Measurements from ENCODE around the gene CCDC30.

The CCDC30 gene

DNA sequence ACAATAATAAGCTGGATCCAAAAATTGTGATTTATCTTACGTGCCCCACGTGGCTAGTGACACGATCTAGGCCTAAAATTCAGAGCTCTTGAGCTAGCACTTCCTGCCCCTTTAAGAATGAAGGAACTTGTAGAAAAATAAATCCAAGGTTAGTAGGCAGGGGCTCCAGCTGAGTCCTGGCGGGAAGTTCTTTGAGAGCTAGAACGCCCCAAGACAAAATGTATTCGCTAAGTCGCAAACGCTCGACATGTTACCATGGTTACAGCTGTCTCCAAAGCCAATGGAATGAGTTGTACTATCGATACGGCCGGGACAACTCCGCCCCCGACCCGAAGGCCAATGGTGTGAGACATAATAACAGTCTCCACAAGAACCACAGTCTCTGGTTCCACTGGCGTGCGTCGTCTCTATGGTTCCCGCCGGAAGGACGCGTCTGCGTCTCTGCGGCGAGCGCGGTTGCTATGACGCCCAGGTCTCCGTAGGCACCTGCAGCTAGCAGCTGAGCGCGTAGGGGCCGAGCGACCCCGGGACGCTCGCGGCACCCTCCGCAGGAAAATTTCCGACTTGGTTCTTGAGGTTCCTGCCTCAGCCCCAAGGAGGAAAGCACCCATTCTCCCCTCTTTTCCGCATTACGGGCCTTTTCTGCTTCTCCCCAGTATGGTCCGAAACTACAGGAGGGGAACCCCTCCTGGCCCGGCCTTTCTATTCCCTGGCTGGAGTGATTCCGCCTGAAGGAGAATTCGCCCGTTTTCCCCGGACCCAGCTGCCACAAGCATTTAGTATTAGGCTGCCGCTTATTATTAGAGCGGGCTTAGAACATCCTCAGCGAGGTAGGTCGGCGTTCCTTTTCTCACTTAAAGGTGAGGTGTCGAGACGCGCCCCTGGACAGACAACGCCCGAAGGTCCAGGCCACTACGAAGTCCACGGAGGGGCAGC is at the start of gene CCDC30:
CCDC30 (plus strand) TSS at position 459 of the 936 bp plus-strand sequence. CDS start 17,266 bp downstream, outside the sequence.
- peak; percentile 96 for DNase-seq (ENCODE audit: low read depth)

DNA sequence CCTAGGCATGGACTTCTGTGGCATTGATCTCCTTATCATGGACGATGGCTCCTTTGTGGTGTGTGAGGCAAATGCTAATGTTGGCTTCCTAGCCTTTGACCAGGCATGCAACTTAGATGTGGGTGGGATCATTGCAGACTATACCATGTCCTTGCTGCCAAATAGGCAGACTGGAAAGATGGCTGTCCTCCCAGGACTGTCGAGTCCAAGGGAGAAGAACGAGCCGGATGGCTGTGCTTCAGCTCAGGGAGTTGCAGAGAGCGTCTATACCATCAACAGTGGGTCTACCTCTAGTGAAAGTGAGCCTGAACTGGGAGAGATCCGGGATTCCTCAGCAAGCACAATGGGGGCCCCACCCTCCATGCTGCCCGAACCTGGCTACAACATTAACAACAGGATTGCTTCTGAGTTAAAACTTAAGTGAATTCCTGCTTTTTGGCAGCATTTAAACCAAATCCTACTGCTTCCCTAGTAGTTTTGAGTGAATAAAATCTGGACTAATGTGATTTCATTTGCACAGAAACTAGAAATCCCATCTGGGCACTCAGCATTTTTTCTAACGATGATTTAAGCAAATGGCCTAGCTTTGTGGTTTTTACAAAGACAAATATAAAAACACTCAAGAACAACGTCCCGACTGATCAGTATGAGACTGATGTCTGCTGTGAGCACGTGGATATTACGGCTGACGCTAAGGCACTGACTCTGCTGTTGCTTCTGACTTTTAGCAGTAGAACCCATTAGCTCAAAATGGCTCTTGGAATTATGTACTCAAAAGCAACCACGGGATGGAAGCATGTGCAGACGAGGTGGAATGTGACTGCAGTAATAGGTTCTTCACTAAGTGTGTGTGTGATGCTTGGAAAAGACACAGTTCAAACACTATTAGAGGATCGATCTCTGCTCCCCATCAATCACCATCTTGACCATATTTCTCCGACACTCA is 48.3 kb upstream of the CCDC30 start:
- no peak for DNase-seq (ENCODE audit: low read depth)

DNA sequence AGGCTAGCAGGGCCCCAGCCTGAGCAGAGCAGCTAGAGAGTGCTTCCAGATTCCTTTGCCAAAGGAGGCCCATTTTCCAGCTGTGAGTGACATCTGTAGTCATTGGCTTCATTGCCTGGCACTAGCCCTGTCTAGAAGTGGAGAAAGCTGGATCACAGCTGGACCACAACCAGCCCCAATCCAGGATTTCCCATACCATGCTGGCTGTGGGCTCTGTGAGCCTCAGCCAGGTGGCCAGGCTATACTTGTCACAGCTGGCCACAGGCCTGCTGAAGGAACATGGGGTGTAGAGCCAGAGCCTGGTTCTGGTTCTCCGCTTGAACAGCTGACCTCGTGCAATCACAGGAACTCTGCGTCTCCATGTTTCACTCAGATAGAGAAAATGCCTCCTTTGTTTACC is 45.9 kb upstream of the CCDC30 start:
- DNase-seq (ENCODE audit: low read depth), result no peak

DNA sequence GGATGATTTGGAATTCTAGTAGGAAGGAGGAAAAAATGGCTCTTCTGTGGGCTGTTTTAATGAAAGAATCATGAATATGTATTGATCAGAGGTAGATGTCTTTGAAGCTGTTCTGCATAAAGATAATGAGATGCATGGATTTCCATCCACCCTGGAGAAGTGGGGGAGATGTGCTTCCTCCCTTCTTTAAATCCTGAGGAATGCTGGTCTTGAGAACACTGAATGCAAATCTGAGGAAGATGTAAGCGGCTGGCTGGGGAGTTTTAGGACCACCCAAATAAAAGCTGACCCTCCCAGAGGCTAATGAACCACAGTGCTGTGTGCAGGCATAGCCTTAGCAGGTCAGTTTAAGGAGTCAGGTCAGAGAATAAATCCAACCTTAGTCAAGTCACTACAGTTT is 44.6 kb upstream of the CCDC30 start:
- no peak for DNase-seq (ENCODE audit: low read depth)

DNA sequence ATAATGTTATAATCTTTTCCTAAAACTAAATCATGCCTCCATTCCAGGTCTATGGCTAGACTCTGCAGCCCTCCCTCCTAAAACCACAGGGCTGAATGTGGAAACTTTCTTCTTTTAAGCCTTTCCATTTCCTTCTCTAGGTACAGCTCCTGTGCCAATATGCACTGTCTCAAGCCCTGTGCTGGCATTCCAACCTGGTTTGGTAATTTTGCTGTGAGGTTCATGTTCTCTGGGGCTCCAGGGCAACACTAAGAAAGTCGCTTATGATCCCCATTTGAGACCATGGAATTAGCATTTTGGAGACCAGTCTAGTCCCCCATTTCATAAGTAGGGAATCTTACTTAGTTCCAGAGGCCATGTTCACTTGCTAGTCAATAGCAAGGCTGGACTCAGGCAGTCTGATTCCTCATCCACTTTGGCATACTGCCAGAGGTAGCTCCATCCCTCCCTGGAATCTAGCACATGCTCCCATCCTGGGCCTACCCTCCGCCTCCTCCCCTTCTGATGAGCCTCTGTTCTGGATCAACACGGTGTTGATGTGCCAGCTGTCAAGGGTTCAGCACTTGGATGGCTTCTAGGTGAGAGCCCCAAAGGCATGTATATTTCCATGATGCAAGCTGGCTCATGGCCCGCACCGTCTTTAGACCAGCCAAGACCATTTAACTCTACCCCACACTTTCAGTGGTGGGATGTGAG is 43.8 kb upstream of the CCDC30 start:
- DNase-seq (ENCODE audit: low read depth), result peak; percentile 9

DNA sequence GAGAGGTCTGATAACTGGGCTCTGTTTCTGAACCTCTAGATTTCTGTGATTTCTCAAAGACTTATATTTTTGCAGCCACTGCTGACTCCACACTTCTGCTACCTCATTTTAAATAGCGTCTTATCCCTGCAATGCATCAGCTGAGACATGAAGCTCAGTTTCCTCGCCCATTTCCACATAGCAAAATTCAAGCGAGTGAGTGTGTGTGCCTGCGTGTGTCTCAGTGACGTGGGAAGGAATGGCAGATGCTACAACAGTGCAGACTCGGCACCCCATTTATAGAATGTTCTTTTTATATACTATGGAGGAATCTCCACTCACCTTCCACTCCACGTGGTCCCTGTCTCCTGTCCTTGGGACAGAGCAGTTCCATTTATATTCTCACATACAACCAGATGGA is 43.0 kb upstream of the CCDC30 start:
- peak; percentile 45 for DNase-seq (ENCODE audit: low read depth)

DNA sequence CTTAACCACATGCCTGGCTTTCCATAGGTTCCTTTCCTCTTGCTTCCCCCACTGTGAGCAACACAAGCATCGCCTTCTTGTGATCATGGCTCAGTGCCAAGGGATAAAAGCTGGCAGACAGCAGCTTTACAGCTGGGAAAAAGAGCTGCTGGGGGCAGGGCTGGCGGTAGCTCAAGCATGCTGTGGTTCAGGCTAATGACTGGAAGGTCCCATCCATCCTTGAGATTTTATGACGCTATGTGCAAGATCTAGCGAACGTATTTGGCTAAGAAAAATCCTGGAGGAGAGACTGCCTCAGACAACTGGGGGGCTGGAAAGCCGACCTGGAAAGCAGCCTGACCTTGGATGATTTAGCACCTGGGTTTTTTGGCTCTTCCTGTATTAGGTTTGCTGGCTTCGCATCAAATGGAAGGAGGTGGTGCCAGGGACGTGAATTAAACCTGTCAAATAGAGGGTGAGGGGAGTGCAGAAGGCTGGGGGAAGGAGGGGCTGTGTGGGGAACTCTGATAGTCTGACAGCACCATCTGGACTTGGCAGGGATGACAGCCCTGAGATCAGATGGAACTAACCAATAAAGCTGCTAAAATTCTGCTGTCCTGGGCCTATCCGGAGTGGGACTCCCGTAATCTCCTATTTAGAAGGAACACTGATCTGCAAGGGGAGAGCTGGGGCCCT is 42.0 kb upstream of the CCDC30 start:
- peak; percentile 96 for DNase-seq (ENCODE audit: low read depth)

DNA sequence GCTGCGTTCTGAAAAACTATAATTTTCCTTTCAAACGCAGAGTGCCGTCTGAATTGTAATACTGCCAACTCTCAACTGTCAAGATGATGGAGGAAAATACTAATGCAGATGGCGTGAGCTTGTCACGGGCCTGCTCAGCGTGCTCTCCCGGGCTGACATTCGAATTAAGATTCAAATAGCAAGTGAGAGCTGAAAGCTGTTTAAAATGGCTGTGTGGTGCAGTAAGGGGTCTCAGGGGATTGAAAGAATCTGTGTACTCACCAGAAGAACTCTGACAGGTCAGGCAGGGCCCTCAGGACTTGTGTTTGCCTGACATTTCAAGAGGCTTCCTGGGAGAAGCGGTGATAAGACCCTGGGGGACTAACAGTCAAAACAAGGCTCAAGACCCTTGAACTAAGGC is 40.3 kb upstream of the CCDC30 start:
- DNase-seq (ENCODE audit: low read depth), result no peak

DNA sequence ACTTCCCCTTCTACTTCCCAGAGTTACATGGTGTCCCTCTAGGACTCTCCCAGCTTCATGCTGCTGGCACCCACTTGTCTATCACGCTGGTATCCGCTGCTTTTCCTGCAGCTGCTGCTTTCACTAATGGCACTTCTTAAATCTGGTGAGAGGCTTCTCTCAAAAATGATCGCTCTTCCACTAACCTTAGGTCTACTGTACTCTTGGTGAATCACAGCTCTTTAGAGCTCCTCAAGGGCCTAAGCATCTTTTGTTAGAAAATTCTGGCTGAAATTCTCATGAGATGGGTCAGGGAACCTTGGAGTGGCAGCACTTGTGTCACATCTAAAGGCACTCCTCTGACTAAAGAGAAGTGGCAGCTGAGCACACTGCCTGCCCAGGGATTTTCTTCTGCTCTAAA is 39.4 kb upstream of the CCDC30 start:
- no peak for DNase-seq (ENCODE audit: low read depth)

DNA sequence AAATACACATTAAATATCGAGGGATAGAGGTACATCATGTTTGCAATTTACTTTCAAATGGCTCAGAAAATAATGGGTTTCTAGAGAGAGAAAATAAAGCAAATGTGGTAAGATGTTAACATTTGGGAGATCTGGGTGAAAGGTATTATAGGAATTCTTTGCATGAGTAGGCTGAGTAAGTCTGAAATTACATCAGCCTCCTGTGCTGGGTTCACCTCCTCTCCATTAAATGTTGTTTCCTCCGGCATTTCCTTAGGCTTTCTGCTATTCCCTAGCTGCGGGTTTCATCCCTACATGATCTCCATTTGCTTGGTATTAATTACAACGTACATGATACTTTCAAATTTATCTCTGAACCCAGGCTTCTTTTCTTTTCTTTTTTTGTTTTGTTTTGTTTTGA is 38.9 kb upstream of the CCDC30 start:
- peak; percentile 11 for DNase-seq (ENCODE audit: low read depth)

DNA sequence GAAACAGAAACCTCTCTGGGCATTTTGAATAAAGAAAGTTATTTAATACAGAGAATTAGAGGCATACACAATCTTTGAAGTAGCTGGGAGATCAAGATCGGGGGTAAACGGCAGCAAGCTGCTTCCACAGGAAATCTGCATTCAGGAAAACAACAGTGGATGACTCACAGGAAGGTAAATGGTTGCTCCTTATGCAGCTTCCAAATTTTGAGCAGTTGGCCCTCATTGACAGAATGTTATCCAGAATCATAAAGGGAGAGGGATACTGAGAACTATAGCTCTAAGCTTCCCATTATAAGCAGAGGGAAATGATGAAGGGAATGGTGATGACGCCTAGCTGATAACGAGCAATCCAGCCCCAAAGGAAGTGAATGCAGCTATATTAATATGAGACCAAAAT is 35.8 kb upstream of the CCDC30 start:
- no peak for DNase-seq (ENCODE audit: low read depth)

DNA sequence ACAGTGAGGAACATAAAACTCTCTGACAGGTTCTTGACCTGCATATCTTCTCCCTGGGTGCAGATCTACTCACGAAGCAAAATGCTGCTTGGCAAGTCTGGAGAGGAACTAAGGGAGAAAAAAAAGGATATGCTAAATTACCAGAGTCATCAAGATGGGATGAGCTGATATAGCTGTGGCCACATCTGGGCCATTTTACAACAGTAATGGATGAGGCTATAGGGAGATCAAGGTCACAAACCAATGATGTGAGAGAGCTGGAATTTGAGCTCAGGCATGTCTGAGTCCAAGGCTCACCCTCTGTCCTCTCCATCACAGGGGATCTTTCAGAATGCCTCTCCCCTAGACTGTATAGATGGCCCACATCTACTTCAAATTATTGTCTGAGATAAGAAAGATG is 33.5 kb upstream of the CCDC30 start:
- DNase-seq (ENCODE audit: low read depth), result peak; percentile 4

DNA sequence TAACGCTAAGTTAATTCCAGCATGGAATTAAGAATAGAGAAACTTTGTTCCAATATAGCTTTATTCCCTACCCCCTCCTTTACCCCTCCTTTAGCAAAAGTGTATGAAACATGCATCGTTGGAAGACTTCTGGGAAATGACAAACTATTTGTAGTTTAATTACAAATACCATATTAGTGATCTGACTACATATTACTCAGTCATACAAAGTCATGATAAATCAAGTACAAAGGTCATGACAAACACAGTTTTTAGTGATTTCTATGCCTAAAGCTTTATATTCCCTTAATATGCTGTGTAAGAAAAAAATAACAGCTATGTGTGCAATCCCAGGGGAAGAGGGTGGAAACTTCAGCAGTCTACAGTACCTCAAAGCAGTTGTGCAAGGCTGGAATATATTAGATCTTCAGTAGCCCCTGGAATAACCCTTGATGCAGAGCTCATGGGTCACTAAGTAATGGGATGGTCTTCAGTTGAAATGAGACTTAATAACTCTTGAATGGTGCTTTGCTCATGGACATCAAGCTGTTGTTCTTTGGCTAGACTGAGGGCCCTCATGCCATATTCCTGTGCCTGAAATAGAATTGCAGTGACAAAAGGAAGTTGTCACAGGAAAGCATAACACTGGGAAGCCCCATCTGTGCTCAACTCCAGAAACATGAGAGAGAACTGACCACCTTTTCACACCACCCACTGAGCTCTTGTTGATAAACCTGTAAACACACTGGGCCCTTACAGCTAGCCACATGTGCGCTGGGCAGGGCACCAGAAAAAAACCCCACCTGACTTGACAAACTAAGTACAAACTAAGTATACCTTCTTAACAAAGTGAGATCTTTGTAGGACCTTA is 32.6 kb upstream of the CCDC30 start:
- no peak for DNase-seq (ENCODE audit: low read depth)

DNA sequence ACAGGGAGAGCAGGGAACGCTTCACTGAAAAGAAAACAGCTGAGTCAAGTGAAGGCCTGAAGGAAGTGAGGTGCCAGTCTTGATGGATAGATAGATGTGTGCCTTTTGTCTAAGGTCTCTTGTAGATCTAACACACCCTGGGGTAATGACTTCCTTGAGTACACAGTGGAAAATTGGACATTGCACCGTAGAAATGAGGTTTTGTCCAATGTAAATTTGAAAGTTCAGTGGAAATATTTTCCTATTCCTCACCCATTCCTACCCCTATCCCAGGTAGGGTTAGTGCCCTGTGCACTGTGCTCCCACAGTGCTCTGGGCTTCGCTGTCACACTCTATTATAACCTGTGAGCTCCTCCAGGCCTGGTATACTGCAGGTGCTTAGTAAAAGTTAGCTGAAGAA is 31.6 kb upstream of the CCDC30 start:
- no peak for DNase-seq (ENCODE audit: low read depth)

DNA sequence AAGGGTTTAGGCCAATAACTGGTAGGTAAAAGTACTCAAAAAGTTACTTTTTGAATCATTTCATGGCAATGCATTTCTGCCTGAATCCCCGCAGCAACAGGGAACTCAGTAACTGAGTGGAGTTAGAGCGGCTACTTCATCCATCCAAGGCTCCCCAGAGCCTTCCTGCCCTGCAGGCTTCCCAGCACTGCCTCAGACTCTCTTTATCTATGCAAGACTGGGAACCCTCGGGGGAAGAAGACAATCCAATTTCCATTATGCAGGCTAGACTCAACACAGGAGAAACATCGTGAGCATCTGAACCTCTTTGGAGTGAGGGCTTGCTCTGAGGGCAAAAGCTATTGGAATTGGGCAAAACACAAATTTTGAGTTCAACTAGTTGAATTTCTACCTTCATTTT is 30.4 kb upstream of the CCDC30 start:
- no peak for DNase-seq (ENCODE audit: low read depth)

DNA sequence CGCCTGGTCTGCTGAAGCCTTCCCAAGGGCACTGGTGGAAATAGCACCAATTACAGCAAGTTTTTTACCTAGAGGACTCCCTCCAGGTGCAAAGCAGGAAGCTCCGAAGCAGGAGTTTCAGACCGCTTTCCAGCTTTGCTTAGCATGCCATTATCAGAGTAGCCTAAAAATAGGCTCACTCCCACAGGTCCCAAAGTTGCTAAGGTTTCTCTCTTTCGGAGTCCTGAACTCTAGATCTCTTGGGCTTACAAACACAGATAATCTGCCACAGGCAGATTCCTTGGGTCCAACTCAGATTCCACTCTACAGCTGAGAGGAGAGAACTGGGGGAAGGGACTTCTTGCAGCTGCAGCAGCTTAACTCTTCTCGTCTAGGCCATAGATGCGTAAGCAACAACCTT is 29.7 kb upstream of the CCDC30 start:
- DNase-seq (ENCODE audit: low read depth), result peak; percentile 59

DNA sequence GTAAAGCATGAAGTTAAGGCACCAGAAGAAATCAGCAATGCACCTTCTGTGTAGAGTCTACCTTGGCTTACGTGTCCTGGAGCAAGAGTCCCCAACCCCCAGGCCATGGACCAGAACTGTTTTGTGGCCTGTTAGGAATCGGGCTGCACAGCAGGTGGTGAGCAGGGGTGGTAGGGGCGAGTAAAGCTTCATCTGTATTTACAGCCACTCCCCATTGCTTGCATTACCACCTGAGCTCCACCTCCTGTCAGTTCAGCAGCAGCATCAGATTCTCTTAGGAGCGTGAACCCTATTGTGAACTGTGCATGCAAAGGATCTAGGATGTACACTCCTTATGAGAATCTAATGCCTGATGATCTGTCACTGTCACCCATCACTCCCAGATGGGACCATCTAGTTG is 28.7 kb upstream of the CCDC30 start:
- DNase-seq (ENCODE audit: low read depth), result no peak

DNA sequence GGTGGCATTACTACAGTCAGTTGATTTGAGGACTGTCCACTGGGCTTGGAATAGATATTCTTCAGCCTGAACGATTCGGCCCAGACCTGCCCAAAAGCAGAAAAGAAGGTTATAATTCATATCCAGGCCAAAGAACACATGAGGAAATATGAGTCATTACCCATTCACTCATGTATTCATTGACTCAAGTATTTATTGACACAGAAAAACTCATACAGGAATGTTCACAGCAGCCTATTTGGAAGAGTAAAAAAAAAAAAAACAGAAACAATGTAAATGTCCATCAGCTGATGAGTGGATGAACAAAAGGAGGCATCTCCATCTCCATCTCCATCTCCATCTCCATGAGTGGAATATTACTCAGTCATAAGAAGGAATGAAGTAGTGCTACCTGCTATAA is 23.1 kb upstream of the CCDC30 start:
- DNase-seq (ENCODE audit: low read depth), result peak; percentile 41

DNA sequence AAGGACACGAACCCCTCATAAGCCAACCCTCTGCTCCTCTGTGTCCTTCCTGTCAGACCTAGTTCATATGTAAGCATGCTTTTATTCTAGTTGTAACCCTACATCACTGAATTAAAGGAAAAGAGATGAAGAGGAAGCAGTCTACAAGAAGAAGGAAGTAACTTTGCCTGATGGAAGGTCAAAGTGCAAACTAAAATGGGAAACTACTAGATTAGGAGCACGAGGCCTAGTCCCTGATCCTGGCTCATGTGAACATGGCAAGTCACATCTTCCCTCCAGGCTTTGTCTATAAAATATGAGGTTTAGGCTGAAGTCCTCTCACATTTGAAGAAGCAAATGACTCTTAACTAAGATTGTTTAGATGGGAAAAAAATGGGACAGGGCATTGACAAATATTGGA is 20.4 kb upstream of the CCDC30 start:
- no peak for DNase-seq (ENCODE audit: low read depth)

DNA sequence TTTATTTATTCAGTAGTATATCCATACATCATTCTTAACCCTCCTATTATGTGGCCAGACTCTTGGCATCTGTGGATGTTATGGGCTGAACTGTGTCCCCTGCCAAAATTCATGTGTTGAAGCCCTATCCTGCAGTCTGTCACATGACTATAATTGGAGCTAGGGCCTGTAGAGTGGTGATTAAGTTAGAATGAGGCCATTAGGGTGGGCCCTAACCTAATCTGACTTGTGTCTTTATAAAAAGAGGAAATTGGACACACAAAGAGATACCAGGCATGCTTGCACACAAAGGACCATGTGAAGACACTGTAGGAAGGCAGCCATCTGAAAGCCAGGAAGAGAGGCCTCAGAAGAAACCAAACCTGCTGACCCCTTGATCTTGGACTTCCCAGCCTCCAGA is 13.8 kb upstream of the CCDC30 start:
- DNase-seq (ENCODE audit: low read depth), result no peak

DNA sequence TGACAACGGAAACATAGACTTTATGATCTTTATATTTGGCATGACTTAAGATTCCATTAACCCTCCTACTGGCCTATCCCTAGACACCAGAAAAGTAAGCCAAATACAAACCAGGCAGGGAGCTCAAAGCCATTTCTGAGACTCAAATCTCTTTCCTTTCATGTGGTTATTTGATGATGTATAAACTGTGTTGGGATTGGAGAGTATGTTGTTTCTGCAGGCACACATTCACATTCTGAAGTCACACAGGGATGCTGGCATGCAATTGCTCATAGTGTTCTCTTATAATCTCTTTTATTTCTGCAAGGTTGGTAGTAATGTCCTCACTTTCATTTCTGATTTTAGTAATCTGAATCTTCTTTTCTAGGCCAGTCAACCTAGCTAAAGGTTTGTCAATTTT is 13.0 kb upstream of the CCDC30 start:
- no peak for DNase-seq (ENCODE audit: low read depth)

Data from amniotic epithelial cell (primary cell).